Stimulated activated CD4-positive, alpha-beta T cell treated with anti-CD3 and anti-CD28 coated beads, Interleukin-15, amount 100 ng/mL, for 24 hours (primary cell): ENCODE measurements around the gene SORCS3.

Experiments
- DNase-seq: peaks from one replicate; pipeline ENCODE4 v3.0.0-alpha.2; 2020

SORCS3 gene

GRCh38 chr10:104925232-104925851 lies 284.3 kb downstream of the SORCS3 start:
- peak; percentile 49 for DNase-seq

GRCh38 chr10:104928734-104929133 lies 287.6 kb downstream of the SORCS3 start:
- no peak for DNase-seq

GRCh38 chr10:104931612-104932134 lies 290.6 kb downstream of the SORCS3 start:
- DNase-seq = no peak

GRCh38 chr10:104935656-104936055 lies 294.6 kb downstream of the SORCS3 start:
- no peak for DNase-seq

GRCh38 chr10:104937567-104937966 lies 296.5 kb downstream of the SORCS3 start:
- no peak for DNase-seq

GRCh38 chr10:104938031-104938430 lies 296.9 kb downstream of the SORCS3 start:
- no peak for DNase-seq

- no peak for DNase-seq
These were observed 300.6 kb downstream of the SORCS3 start for GRCh38 chr10:104941662-104942061.

- no peak for DNase-seq
These were observed 306.2 kb downstream of the SORCS3 start for GRCh38 chr10:104947314-104947713.

- DNase-seq = no peak
These were observed 316.2 kb downstream of the SORCS3 start for GRCh38 chr10:104957178-104957841.

GRCh38 chr10:104966563-104967297 lies 325.6 kb downstream of the SORCS3 start:
- no peak for DNase-seq

GRCh38 chr10:104980368-104980767 lies 339.3 kb downstream of the SORCS3 start:
- no peak for DNase-seq

- no peak for DNase-seq
These were observed 340.9 kb downstream of the SORCS3 start for GRCh38 chr10:104981995-104982394.

GRCh38 chr10:104988686-104989085 lies 347.6 kb downstream of the SORCS3 start:
- DNase-seq = no peak

GRCh38 chr10:104989880-104990279 lies 348.8 kb downstream of the SORCS3 start:
- DNase-seq = no peak

- DNase-seq = no peak
These were observed 352.0 kb downstream of the SORCS3 start for GRCh38 chr10:104993085-104993484.

GRCh38 chr10:105001269-105001668 lies 360.2 kb downstream of the SORCS3 start:
- DNase-seq = no peak

- DNase-seq = no peak
These were observed 369.5 kb downstream of the SORCS3 start for GRCh38 chr10:105010411-105011121.

GRCh38 chr10:105017116-105017515 lies 376.0 kb downstream of the SORCS3 start:
- DNase-seq = peak; percentile 21

- DNase-seq = no peak
These were observed 376.6 kb downstream of the SORCS3 start for GRCh38 chr10:105017691-105018090.

GRCh38 chr10:105023211-105024111 lies 382.4 kb downstream of the SORCS3 start:
- DNase-seq = no peak

- no peak for DNase-seq
These were observed 383.1 kb downstream of the SORCS3 start for GRCh38 chr10:105024184-105024583.

GRCh38 chr10:105025092-105025491 lies 384.0 kb downstream of the SORCS3 start:
- no peak for DNase-seq
